Left ventricle myocardium inferior (tissue), 1 donor: Measurements from ENCODE around the gene CCL11. TPM values are rescaled to one million over a fixed set of nuclear protein-coding genes. Genes with fewer than 3 reads are reported as not detected.

Experiments
- DNase-seq: peaks from one replicate; pipeline ENCODE4 v3.0.0-alpha.2; 2020
- H3K27ac ChIP-seq: fragments of 200-600 bp; replicated peaks from 2 replicates; pipeline ENCODE4 v1.8.0; 2021
- H3K27me3 ChIP-seq: fragments of 200-600 bp; 2 replicates; pipeline ENCODE4 v1.8.0; 2021; ENCODE audit warnings: low read depth
- H3K36me3 ChIP-seq: fragments of 200-600 bp; 2 replicates; pipeline ENCODE4 v1.8.0; 2021
- H3K4me1 ChIP-seq: fragments of 200-600 bp; 2 replicates; pipeline ENCODE4 v1.8.0; 2021
- H3K4me3 ChIP-seq: fragments of 200-600 bp; 2 replicates; pipeline ENCODE4 v1.8.0; 2021; ENCODE audit warnings: mild to moderate bottlenecking, moderate library complexity
- H3K9me3 ChIP-seq: fragments of 200-600 bp; replicated peaks from 2 replicates; pipeline ENCODE4 v1.8.0; 2021
- CTCF ChIP-seq: fragments of 200-600 bp; IDR thresholded peaks from 2 replicates; pipeline ENCODE4 v1.8.0; 2021; ENCODE audit warnings: antibody characterized with exemption, mild to moderate bottlenecking, borderline replicate concordance
- intact Hi-C: fragments of 100-400 bp; cut with micrococcal nuclease; formaldehyde crosslinking; loops from one replicate; pipeline ENCODE4 v1.11.0; 2022
- total RNA-seq: library from RNA; stranded (reverse); fragmentation: NEBNext Ultra II Directional; extraction: Animal tissue kit (Norgen Biotek cat#: 25700); gene quantifications from one replicate; pipeline ENCODE4 v1.2.1, GENCODE V29; 2021
- donor health status: DM: no; HTN: yes; CAD: no; lungs with severe emphysema.

CCL11 gene
- total RNA-seq, 1 donor from 2014 or later: 3.8 TPM

GRCh38 chr17:34249061-34249460, 36.5 kb upstream of the CCL11 start:
- intact Hi-C loops: no loop called here
- TF ChIP-seq CTCF: no peak

GRCh38 chr17:34249478-34249877, 36.1 kb upstream of the CCL11 start:
- TF ChIP-seq CTCF: no peak
- Histone ChIP-seq H3K4me3 (no peak overlapping the region), H3K9me3 (no peaks in the 10 kb centered on the region), H3K36me3 (no peaks in the 10 kb centered on the region), H3K27ac (peak overlapping the region; percentile 91), H3K4me1 (peaks cover 68% of the 10 kb centered on the region), H3K27me3 (no peaks in the 10 kb centered on the region)
- intact Hi-C loops: no loop called here
- peak; percentile 36 for DNase-seq

More at GRCh38 chr17:34249061-34249460, 36.5 kb upstream of the CCL11 start:
- DNase-seq: no peak
- H3K27ac ChIP-seq: peak overlapping the region; percentile 91
- H3K4me3 ChIP-seq: no peak overlapping the region
- no peaks in the 10 kb centered on the region for H3K9me3 ChIP-seq
- no peaks in the 10 kb centered on the region for H3K36me3 ChIP-seq
- peaks cover 68% of the 10 kb centered on the region for H3K4me1 ChIP-seq
- H3K27me3 ChIP-seq: no peaks in the 10 kb centered on the region

DNA sequence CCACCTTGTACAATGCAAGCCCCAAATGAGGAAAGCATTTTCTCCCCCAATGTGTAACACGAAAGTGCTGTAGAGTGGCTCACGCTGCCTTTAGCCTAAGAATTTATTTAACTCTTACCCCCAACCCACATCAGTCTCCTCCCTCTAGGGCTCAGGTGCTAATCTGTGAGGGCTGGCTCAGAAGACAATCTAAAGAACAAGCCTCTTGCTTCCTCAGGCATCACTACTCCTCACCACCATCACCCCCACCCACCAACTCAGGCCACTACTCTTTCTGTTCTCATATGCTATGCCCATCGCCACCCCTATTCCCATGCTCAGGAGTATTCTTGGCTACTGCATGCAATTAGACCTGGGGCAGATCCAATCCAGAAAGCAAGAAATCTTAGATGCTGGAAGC, 34.4 kb upstream of the CCL11 start:
- no peak overlapping the region for H3K4me3 ChIP-seq
- H3K27ac ChIP-seq: peak overlapping the region; percentile 91
- no peak for TF ChIP-seq CTCF
- H3K9me3 ChIP-seq: no peaks in the 10 kb centered on the region
- intact Hi-C loops: no loop called here
- H3K4me1 ChIP-seq: peaks cover 85% of the 10 kb centered on the region
- no peaks in the 10 kb centered on the region for H3K27me3 ChIP-seq
- no peaks in the 10 kb centered on the region for H3K36me3 ChIP-seq
- no peak for DNase-seq

DNA sequence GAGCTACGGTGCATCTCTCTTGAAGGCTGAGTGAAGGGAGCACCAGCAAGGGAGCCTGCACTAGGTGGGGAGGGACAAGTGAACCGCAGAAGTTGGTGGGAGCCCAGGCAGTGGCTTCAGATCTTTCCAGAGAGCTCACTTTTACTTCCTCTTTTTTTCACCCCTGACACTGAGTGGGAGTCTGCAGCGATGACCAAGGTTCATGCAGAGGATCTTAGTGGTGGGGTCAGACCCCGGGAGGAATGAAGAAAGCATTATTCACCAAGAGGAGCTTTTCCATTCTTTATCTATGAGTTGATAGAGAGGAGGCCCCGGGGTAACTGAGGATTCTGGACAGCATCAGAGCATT, 33.5 kb upstream of the CCL11 start:
- Histone ChIP-seq H3K36me3 (peaks cover 2% of the 10 kb centered on the region), H3K4me3 (no peak overlapping the region), H3K27me3 (no peaks in the 10 kb centered on the region), H3K4me1 (peaks cover 92% of the 10 kb centered on the region), H3K27ac (peak overlapping the region; percentile 91), H3K9me3 (no peaks in the 10 kb centered on the region)
- intact Hi-C loops: no loop called here
- TF ChIP-seq CTCF: no peak
- peak; percentile 38 for DNase-seq

DNA sequence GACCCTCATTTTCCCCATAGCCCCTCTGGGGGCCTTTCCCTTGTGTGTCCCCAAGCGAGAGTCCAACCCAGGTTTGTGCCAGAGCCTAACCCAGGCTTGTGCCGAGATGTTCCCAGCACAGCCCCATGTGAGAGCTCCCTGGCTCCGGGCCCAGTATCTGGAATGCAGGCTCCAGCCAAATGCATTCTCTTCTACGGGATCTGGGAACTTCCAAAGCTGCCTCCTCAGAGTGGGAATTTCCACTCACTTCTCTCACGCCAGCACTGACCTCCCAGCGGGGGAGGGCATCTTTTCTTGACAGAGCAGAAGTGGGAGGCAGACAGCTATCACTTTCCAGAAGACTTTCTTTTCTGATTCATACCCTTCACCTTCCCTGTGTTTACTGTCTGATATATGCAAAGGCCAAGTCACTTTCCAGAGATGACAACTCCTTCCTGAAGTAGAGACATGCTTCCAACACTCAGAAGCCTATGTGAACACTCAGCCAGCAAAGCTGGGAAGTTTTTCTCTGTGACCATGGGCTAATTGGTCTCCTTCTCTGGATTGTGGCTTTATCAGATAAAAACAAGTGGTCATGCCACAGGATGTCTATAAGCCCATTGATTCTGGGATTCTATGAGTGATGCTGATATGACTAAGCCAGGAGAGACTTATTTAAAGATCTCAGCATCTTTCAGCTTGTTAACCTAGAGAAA, 33.0 kb upstream of the CCL11 start:
- H3K4me3 ChIP-seq: no peak overlapping the region
- H3K27ac ChIP-seq: peak overlapping the region; percentile 91
- intact Hi-C loops: no loop called here
- no peak for TF ChIP-seq CTCF
- no peaks in the 10 kb centered on the region for H3K27me3 ChIP-seq
- peak; percentile 98 for DNase-seq
- peaks cover 95% of the 10 kb centered on the region for H3K4me1 ChIP-seq
- no peaks in the 10 kb centered on the region for H3K9me3 ChIP-seq
- H3K36me3 ChIP-seq: peaks cover 4% of the 10 kb centered on the region
